DMS79 (cell line): Measurements from ENCODE around the gene UNC13B.

Source experiments
- DNase-seq: peaks from one replicate; lab custom pipeline; 2025; lab: John Stamatoyannopoulos, UW

The UNC13B gene

DNA sequence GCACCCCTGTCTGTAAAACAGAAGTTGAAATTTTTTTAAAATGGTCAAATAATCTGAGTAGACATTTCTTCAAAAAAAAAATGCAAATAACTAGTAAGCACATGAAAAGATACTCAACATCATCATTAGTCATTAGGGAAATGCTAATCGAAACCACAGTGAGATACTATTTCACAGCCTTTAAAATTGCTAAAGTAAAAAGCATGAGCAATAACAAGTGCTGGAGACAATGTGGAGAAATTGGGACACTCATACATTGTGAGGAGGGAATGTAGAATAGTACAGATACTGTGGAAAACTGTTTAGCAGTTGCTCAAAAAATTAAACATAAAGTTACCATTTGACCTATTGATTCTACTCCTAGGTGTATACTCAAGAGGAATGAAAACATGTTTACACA lies 269.7 kb downstream of the UNC13B start:
- DNase-seq = no peak

DNA sequence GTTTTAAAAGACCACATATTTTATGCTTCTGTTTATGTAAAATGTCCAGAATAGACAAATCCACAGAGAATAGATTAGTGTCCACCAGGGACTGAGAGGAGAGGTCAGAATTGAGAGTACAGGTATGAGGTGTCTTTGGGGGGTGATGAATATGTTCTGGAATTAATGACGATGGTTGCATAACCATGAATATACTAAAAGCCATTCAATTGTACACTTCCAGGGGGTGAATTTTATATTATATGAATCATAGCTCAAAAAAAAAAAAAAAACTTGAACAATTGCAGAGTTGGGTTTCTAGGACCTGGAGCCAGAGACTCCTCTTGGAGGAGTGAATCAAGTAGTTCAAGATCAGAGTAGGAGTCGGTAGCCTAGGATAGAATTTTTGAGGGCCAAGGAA lies 270.3 kb downstream of the UNC13B start:
- DNase-seq = no peak

DNA sequence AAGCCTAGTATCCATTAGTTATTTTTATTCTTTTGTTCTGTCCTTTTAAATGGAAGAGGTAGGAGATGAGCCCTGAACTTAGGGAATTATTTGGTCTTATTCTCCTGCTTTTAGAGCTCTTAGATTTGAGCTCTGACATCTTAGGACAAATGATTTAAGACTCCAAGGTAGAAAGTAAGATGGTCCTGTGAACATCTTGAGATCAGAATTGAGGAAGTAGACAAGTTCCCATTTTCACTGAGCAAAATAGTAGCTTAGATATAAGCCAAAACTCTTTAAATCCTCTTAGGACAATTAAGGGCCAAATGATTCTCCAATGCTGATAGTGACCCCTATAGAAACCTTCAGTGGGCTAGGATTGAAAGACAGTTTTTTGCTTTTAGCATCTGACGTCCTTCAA lies 275.1 kb downstream of the UNC13B start:
- no peak for DNase-seq

DNA sequence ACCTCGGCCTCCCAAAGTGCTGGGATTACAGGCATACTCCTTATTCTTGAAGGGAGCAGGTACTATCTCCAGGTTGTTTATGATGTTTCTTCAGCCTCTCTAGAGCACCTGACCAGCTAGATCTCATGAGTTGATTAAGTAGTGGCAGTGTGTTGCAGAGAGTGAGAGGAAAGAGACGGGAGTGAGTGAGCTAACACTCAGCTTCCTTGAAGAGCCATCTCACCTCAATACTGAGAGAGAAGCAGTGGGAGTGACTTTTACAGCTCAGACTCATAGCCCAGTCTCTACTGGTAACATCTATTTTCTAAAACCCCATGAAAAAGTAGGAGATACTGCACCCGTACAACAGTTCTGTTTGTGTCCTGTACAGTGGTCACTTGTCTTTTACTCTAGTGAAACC lies 284.2 kb downstream of the UNC13B start:
- DNase-seq = no peak

DNA sequence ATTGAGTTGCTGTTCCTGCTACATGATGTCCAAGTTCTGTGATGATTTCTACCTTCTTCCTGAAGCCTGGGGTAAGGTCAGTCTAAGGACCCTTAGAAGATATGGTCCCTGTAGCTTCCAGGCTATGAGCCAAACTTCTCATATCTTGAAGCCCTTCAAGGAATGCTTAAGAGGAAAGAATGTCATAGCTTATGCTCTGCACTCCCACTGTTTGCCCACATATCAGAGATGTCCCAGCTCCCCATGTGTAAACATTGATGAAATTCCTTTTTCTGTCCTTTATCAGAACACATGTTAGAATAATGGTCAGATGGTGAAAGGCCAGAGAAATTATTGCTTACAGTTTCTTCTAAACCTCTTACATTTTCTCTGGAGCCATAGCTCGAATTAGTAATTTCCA lies 286.7 kb downstream of the UNC13B start:
- no peak for DNase-seq

DNA sequence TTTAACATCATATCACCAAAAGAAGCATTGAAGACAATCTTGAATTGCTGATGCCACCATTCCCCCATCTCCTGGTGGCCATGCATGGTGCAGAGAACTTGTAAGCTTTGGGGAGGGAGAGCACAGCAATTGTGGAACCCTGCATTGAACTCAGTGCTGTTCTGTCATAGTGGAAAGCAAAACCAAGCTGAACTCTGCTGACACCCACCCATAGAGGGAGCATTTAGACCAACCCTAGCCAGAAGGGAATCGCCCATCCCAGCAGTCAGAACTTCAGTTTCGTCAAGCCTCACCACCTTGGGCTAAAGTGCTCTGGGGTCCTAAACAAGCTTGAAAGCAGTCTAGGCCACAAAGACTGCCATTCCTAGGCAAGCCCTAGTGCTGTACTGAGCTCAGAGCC lies 290.7 kb downstream of the UNC13B start:
- DNase-seq = no peak

DNA sequence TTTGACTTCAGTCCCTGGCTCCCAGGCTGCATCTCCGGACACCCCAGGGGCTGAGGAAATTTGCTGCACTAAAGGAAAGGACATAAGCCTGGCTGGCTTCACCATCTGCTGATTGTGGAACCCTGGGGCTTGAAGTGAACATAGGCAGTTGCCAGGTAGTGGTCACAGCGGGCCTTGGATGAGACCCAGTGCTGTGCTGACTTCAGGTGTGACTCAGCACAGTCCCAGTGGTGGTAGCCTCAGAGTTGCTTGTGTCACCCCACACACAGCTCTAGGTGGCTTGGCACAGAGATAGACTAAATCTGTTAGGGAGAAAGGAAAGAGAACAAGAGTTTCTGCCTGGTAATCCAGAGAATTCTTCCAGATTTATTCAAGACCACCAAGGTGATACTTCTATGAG lies 292.0 kb downstream of the UNC13B start:
- no peak for DNase-seq
